ENCODE results near the gene NUBP2.

The NUBP2 gene

DNA sequence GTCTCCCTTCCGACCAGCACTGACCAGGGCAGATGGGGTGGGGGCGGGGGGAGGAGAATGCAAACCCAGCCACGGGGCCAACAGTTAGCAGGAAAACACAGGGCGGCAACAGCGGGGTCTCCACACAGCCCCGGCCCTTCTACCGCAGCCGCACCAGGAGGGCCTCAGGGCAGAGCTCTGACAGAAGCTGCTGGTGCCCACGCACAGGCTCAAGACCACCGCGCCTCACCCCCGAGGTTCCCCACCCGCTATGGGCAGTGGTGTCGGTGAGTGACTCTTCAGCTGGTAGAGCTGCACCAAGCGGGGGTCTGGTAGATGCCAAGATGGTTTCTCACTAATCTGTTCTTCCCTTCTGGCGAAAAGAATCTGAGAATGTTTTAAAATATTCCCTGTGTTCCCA is 27.8 kb downstream of the NUBP2 start:
- ChIA-PET CTCF (interaction anchor here (0.6 to 1.3 kb wide), 5 partner anchors 23 to 98 kb away, joined by 3 to 4 read pairs (median 3); partner anchors contain the start of genes NUBP2 and SPSB3), POLR2A (no interaction called here)
- H3K4me3 ChIP-seq (ENCODE audit: low read depth, low read length): no peak overlapping the region
- peaks cover 21 to 63% of the 10 kb centered on the region in 2 experiments; a peak in 2 of 3 replicates for H3K36me3 ChIP-seq (ENCODE audit: control insufficient read depth in 2 of 2, insufficient read depth in 1 of 2, low read length in 2 of 2)
- H3K4me1 ChIP-seq (ENCODE audit: control insufficient read depth, insufficient read depth, low read length): no peaks in the 10 kb centered on the region
- TF ChIP-seq ZNF416 (tag by site-specific recombination; IDR thresholded peaks at IDR 0.05) (no peak), ZIC2 (tag by site-specific recombination; IDR thresholded peaks at IDR 0.05) (no peak), TCF7L2 (IDR thresholded peaks at IDR 0.05; ENCODE audit: borderline replicate concordance, low read depth, low read length) (no peak), ZNF433 (tag by site-specific recombination; IDR thresholded peaks at IDR 0.05; ENCODE audit: low read depth) (no peak), ZNF548 (tag by site-specific recombination; IDR thresholded peaks at IDR 0.05) (no peak), ZNF660 (tag by site-specific recombination; IDR thresholded peaks at IDR 0.05) (no peak), ZFP41 (tag by site-specific recombination; IDR thresholded peaks at IDR 0.05; ENCODE audit: borderline replicate concordance) (no peak)
- TF ChIP-seq, protein P1, sequence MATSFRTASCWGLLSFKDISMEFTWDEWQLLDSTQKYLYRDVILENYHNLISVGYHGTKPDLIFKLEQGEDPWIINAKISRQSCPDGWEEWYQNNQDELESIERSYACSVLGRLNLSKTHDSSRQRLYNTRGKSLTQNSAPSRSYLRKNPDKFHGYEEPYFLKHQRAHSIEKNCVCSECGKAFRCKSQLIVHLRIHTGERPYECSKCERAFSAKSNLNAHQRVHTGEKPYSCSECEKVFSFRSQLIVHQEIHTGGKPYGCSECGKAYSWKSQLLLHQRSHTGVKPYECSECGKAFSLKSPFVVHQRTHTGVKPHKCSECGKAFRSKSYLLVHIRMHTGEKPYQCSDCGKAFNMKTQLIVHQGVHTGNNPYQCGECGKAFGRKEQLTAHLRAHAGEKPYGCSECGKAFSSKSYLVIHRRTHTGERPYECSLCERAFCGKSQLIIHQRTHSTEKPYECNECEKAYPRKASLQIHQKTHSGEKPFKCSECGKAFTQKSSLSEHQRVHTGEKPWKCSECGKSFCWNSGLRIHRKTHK (tag by site-specific recombination; IDR thresholded peaks at IDR 0.05): no peak
- TF ChIP-seq, protein P2, sequence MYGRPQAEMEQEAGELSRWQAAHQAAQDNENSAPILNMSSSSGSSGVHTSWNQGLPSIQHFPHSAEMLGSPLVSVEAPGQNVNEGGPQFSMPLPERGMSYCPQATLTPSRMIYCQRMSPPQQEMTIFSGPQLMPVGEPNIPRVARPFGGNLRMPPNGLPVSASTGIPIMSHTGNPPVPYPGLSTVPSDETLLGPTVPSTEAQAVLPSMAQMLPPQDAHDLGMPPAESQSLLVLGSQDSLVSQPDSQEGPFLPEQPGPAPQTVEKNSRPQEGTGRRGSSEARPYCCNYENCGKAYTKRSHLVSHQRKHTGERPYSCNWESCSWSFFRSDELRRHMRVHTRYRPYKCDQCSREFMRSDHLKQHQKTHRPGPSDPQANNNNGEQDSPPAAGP (tag by site-specific recombination; IDR thresholded peaks at IDR 0.05): no peak
- TF ChIP-seq, protein P3, sequence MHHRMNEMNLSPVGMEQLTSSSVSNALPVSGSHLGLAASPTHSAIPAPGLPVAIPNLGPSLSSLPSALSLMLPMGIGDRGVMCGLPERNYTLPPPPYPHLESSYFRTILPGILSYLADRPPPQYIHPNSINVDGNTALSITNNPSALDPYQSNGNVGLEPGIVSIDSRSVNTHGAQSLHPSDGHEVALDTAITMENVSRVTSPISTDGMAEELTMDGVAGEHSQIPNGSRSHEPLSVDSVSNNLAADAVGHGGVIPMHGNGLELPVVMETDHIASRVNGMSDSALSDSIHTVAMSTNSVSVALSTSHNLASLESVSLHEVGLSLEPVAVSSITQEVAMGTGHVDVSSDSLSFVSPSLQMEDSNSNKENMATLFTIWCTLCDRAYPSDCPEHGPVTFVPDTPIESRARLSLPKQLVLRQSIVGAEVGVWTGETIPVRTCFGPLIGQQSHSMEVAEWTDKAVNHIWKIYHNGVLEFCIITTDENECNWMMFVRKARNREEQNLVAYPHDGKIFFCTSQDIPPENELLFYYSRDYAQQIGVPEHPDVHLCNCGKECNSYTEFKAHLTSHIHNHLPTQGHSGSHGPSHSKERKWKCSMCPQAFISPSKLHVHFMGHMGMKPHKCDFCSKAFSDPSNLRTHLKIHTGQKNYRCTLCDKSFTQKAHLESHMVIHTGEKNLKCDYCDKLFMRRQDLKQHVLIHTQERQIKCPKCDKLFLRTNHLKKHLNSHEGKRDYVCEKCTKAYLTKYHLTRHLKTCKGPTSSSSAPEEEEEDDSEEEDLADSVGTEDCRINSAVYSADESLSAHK (tag by site-specific recombination; IDR thresholded peaks at IDR 0.05): no peak
- no peak overlapping the region for H3K27ac ChIP-seq (ENCODE audit: extremely low read depth, low read depth, low read length)
- H3K9me3 ChIP-seq (ENCODE audit: control insufficient read depth, insufficient read depth, low read depth, low read length): no peaks in the 10 kb centered on the region

DNA sequence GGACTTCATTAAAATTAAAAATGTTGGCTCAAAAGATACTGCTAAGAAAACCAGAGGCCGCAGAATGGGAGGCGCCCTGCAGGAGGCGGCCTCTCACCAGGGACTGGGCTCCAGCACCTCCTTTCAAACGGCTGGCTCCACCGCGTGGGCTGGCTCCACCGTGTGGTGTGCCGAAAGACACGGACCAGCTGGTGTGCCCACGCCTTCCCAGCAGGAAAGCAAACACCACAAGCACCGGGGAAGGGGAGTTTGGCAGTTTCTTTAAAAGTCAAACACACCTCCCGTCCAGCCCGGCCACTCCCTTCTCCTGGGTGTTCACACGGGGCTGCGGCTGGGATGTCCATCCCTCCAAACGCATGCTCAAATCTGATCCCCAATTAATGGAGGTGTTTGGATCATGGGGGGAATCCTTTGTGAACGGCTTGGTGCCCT is 30.0 kb downstream of the NUBP2 start:
- Histone ChIP-seq H3K27ac (ENCODE audit: extremely low read depth, low read depth, low read length) (no peak overlapping the region), H3K4me1 (ENCODE audit: control insufficient read depth, insufficient read depth, low read length) (no peaks in the 10 kb centered on the region), H3K4me3 (ENCODE audit: low read depth, low read length) (no peak overlapping the region), H3K9me3 (ENCODE audit: control insufficient read depth, insufficient read depth, low read depth, low read length) (no peaks in the 10 kb centered on the region), H3K36me3 (ENCODE audit: control insufficient read depth in 2 of 2, insufficient read depth in 1 of 2, low read length in 2 of 2) (peaks cover 3 to 60% of the 10 kb centered on the region in 2 experiments; a peak in 2 of 3 replicates)
- CTCF ChIA-PET: interaction anchor here (0.7 to 1.0 kb wide), 3 partner anchors 11 to 115 kb away, joined by 3 to 4 read pairs (median 3); no protein-coding TSS in a partner anchor
- POLR2A ChIA-PET: no interaction called here
- TF ChIP-seq, protein P4, sequence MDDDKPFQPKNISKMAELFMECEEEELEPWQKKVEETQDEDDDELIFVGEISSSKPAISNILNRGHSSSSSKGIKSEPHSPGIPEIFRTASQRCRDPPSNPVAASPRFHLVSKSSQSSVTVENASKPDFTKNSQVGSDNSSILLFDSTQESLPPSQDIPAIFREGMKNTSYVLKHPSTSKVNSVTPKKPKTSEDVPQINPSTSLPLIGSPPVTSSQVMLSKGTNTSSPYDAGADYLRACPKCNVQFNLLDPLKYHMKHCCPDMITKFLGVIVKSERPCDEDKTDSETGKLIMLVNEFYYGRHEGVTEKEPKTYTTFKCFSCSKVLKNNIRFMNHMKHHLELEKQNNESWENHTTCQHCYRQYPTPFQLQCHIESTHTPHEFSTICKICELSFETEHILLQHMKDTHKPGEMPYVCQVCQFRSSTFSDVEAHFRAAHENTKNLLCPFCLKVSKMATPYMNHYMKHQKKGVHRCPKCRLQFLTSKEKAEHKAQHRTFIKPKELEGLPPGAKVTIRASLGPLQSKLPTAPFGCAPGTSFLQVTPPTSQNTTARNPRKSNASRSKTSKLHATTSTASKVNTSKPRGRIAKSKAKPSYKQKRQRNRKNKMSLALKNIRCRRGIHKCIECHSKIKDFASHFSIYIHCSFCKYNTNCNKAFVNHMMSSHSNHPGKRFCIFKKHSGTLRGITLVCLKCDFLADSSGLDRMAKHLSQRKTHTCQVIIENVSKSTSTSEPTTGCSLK (tag by site-specific recombination; IDR thresholded peaks at IDR 0.05): no peak
- TF ChIP-seq ZNF404 (tag by site-specific recombination; IDR thresholded peaks at IDR 0.05): no peak
- no peak for TF ChIP-seq HOXA7 (CRISPR knock-in tag; IDR thresholded peaks at IDR 0.05; ENCODE audit: borderline replicate concordance)
- TF ChIP-seq, protein P5, sequence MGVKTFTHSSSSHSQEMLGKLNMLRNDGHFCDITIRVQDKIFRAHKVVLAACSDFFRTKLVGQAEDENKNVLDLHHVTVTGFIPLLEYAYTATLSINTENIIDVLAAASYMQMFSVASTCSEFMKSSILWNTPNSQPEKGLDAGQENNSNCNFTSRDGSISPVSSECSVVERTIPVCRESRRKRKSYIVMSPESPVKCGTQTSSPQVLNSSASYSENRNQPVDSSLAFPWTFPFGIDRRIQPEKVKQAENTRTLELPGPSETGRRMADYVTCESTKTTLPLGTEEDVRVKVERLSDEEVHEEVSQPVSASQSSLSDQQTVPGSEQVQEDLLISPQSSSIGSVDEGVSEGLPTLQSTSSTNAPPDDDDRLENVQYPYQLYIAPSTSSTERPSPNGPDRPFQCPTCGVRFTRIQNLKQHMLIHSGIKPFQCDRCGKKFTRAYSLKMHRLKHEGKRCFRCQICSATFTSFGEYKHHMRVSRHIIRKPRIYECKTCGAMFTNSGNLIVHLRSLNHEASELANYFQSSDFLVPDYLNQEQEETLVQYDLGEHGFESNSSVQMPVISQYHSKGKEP (tag by site-specific recombination; IDR thresholded peaks at IDR 0.05): 0 out of 2 replicates have a peak, but pooled peaks have one; percentile 0
- TF ChIP-seq ZNF302 (tag by site-specific recombination; IDR thresholded peaks at IDR 0.05; ENCODE audit: low read depth): no peak
- TF ChIP-seq, protein P6, sequence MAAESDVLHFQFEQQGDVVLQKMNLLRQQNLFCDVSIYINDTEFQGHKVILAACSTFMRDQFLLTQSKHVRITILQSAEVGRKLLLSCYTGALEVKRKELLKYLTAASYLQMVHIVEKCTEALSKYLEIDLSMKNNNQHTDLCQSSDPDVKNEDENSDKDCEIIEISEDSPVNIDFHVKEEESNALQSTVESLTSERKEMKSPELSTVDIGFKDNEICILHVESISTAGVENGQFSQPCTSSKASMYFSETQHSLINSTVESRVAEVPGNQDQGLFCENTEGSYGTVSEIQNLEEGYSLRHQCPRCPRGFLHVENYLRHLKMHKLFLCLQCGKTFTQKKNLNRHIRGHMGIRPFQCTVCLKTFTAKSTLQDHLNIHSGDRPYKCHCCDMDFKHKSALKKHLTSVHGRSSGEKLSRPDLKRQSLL (tag by site-specific recombination; IDR thresholded peaks at IDR 0.05): peak; percentile 97
- TF ChIP-seq ZNF202 (tag by site-specific recombination; IDR thresholded peaks at IDR 0.05; ENCODE audit: borderline replicate concordance): no peak
- TF ChIP-seq ZNF146 (tag by site-specific recombination; IDR thresholded peaks at IDR 0.05): no peak
- TF ChIP-seq ZNF184 (tag by site-specific recombination; IDR thresholded peaks at IDR 0.05): no peak
- TF ChIP-seq GLIS2 (tag by site-specific recombination; IDR thresholded peaks at IDR 0.05): peak; percentile 56; the same call in 1 of the 2 replicates
- no peak for TF ChIP-seq ZNF132 (tag by site-specific recombination; IDR thresholded peaks at IDR 0.05; ENCODE audit: borderline replicate concordance)
- TF ChIP-seq ZNF266 (tag by site-specific recombination; IDR thresholded peaks at IDR 0.05; ENCODE audit: low read depth): no peak
- TF ChIP-seq ZNF555 (tag by site-specific recombination; conservative IDR thresholded peaks at IDR 0.05): no peak
- TF ChIP-seq SP2 (tag by site-specific recombination; IDR thresholded peaks at IDR 0.05): peak; percentile 38; the same call in 1 of the 2 replicates
- no peak for TF ChIP-seq ZNF214 (tag by site-specific recombination; IDR thresholded peaks at IDR 0.05; ENCODE audit: borderline replicate concordance)
- TF ChIP-seq ZNF658 (tag by site-specific recombination; IDR thresholded peaks at IDR 0.05): no peak

Measured in HEK293 (cell line).